HUDEP-2 (cell line): ENCODE results near the gene OR8G5.

Experiments
- DNase-seq, 76 experiments: peaks; one replicate each; lab custom pipeline; 2025; ENCODE audit not compliant: unreplicated experiment in 76 of 76; lab: John Stamatoyannopoulos, UW

The OR8G5 gene

DNA sequence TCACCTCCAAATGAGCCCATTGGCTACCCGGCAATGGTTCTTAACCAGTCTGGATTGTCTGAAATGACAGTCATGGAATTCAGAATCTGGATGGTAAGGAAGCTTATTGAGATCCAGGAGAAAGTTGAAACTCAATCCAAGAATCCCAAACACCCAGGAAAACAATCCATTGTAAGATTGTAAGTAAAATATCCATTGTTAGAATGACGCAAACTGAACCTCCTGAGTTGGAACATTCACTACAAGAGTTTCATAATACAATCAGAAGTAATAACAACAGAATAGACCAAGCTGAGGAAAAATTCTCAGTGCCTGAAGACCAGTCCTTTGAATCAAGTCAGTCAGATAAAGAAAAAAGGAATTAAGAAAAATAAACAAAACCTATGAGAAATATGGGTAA, 22.1 kb downstream of the OR8G5 start:
- DNase-seq = no peak

- no peak for DNase-seq
Observed at GRCh38 chr11:124285610-124286344, 29.6 kb downstream of the OR8G5 start.

DNA sequence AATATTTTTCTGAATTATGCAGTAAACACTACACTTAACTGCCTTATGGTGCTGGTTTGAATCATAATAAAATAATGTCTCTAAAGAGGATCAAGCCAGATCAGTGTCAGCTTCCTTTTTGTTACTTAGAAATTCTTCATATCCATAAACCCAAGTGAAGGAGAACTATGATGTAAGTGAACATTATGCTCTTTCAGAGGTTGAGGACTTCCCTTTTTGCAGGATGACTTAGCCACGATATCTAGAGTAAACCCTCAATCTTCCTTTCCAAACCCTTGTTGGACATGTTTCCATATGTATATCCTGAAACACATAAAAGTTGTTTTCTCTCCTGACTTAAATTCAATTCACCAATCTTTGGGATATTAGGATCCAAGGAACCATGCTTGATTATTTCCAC, 38.5 kb downstream of the OR8G5 start:
- no peak for DNase-seq

- no peak for DNase-seq
Observed at GRCh38 chr11:124296016-124296415, 39.8 kb downstream of the OR8G5 start.

- no peak for DNase-seq
Observed at GRCh38 chr11:124297921-124298320, 41.7 kb downstream of the OR8G5 start.

DNA sequence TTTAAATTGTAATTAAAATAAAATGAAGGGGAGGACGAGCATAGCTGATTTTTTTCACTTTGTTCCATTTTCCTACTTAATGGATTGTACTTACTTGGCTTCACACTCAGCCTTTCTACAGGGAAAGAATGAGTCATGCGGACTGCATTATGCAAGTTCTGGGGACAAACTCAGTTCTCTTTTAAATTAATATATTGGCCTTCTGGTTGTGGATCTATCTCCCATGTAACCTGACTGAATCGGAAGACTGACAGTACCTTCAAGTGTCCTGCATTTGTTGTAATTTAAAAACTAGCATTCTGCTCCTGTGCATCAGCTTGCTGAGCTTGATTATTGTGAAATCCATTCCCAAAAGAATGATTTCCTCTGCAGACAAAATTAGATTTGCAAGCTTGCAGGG, 45.4 kb downstream of the OR8G5 start:
- no peak for DNase-seq

- DNase-seq = no peak
Observed at GRCh38 chr11:124302347-124303125, 46.4 kb downstream of the OR8G5 start.

DNA sequence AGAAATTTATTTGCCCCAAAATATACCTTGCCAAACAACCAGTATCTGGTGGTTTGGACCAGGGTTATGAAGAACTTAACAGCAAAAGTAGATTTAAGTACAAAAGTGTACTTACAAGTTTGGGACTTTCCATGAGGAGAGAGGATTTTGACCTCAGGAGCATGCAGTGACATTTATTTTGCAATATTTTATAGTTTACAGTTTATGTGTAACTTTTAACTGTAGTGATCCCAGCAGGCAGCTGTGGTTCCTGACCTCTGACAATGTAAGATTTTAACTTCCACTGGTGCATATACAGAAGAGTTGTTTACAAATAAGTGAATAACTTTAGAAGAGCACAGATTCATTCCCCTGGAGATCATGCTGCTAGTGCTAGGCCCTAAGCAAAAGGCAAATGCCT, 50.9 kb downstream of the OR8G5 start:
- DNase-seq = no peak

- no peak for DNase-seq
Observed at GRCh38 chr11:124310721-124311120, 54.5 kb downstream of the OR8G5 start.

- DNase-seq = no peak
Observed at GRCh38 chr11:124311269-124311668, 55.1 kb downstream of the OR8G5 start.

GRCh38 chr11:124311670-124312069, 55.5 kb downstream of the OR8G5 start:
- no peak for DNase-seq

DNA sequence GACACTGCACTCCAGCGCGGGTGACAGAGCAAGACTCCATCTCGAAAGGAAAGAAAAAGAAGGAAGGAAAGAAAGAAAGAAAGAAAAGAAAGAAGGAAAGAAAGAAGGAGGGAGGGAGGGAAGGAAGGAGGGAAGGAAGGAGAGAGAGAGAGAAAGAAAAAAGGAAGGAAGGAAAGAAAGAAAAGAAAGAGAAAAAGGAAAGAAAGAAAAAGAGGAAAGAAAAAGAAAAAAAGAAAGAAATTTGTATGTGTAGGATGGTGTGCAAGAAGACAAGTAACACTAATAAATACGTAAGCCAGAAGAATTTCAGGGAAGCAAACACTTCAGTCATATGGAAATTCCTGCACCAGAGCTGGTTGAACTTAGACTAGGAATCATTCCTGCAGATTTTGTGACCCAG, 57.0 kb downstream of the OR8G5 start:
- DNase-seq = no peak

DNA sequence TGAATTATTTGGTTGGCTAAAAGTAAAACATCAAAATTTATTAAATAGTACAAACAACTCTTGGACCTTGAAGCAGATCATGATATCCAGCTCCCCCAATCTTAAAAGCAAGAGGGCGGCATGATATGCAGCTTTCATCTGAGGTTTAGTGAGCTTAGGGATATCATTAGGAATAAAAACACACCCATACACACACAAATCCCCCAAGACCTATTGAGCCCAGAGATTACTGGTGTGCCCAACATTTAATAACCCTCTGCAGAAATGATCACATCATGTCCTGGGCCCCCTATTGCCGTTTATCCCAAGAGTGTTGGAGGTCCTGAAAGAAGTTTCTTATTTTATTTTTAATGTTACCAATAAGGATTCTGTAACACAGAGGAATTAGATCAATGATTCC, 57.7 kb downstream of the OR8G5 start, which contains the start of gene OR8D1:
TSS of gene OR8D1 (minus strand) at position 101 of the 400 bp plus-strand sequence. CDS start 3,183 bp downstream, outside the sequence.
- no peak for DNase-seq

DNA sequence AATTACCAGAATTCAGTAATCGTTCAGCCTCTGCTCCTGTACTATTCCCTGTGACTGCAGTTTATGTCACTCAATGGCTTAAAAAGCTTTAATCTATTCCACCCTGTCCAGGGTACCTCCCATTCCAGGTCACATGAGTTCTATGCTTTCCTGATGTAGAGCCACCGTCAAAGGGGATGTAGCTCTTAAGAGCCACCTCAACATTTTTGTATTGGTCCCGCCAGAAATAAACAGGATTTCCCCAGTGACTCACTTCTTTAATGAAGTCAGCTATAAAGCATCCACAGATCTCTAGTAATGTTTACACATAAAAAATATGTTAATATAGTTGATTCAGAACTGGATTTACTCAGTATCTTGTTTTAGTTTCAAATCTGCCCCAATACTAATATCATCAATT, 58.9 kb downstream of the OR8G5 start:
- no peak for DNase-seq
